ENCODE measurements around the gene RADX. TPM values are rescaled to one million over a fixed set of nuclear protein-coding genes. Genes with fewer than 3 reads are reported as not detected.

Gene RADX
- total RNA-seq, 4 donors from 2014 or later = 1.9 to 13.8 (median 4.6) TPM; not detected in 1

DNA sequence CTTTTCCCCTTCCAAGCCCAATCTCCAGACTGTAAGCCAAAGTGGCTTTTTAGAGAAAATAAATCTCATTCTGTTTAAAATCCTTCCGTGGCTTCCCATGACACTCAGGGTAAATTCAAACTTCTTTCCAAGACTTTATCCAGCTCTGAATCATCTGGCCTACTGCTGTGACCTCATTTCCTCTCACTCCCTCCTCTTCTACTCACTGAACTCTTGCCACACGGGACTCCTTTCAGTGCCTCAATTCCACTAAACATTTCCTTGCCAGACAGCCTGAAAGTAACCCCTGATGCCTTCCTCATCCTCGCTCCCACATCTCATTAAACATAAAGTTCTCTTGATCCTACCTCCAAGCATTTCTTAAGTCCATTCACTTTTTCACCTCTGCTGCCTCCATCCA lies 86.9 kb downstream of the RADX start:
- in situ Hi-C loops (cut with MboI; ENCODE audit: low pct_ligation_motif_present in 1 of 4, low pct_unique_long_range_greater_than_20kb in 1 of 4, low sequenced_read_pairs in 3 of 4) (no loop called here), intact Hi-C loops (cut with DNase I; ENCODE audit: low total_unique reads) (no loop called here)
- DNase-seq = no peak
- Histone ChIP-seq H3K27me3 (no peaks in the 10 kb centered on the region), H3K27ac (no peak overlapping the region), H3K9me3 (no peaks in the 10 kb centered on the region), H3K36me3 (no peaks in the 10 kb centered on the region), H3K4me1 (no peaks in the 10 kb centered on the region), H3K4me3 (no peak overlapping the region)
- 50 to 61% methylated on average over 1 to 3 of the region's 3 CpGs for WGBS, 2 donors (ENCODE audit: low coverage in 1 of 2)
- TF ChIP-seq POLR2A (IDR thresholded peaks at IDR 0.05) (no peak), EP300 (IDR thresholded peaks at IDR 0.05; ENCODE audit: low read depth) (no peak), CTCF (IDR thresholded peaks at IDR 0.05) (no peak), POLR2AphosphoS5 (IDR thresholded peaks at IDR 0.05) (no peak)

DNA sequence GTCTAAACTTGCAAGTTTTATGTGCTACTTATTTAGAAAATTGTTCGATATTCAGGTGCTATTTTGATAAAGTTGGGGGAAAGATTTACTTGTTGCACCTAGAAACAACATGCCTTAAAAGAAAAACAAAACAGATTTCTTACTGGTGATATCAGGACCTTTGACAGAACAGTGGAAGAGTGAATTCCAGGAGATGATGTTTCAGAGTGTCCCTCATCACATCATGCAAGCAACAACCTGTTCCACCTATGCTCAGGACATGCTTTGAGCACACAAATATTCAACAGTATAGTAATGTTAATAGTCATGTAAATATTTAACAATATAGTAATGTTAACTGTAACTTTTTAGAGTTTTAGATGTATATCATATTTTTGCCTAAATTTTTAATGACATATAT lies 90.9 kb downstream of the RADX start:
- Histone ChIP-seq H3K4me3 (no peak overlapping the region), H3K27ac (no peak overlapping the region), H3K36me3 (no peaks in the 10 kb centered on the region), H3K4me1 (no peaks in the 10 kb centered on the region), H3K27me3 (no peaks in the 10 kb centered on the region), H3K9me3 (no peaks in the 10 kb centered on the region)
- no peak for TF ChIP-seq POLR2AphosphoS5 (IDR thresholded peaks at IDR 0.05)
- TF ChIP-seq EP300 (IDR thresholded peaks at IDR 0.05; ENCODE audit: low read depth) = no peak
- no peak for TF ChIP-seq CTCF (IDR thresholded peaks at IDR 0.05)
- TF ChIP-seq POLR2A (IDR thresholded peaks at IDR 0.05) = no peak
- no peak for DNase-seq
- 79% methylated on average over 1 of the region's 1 CpG; no CpG with 5 or more reads in 1 of the 2 donors for WGBS, 2 donors (ENCODE audit: low coverage in 1 of 2)
- in situ Hi-C loops (cut with MboI; ENCODE audit: low pct_ligation_motif_present in 1 of 4, low pct_unique_long_range_greater_than_20kb in 1 of 4, low sequenced_read_pairs in 3 of 4) = no loop called here
- intact Hi-C loops (cut with DNase I; ENCODE audit: low total_unique reads) = no loop called here

GRCh38 chrX:106706466-106706865 lies 94.7 kb downstream of the RADX start:
- H3K9me3 ChIP-seq = no peaks in the 10 kb centered on the region
- H3K4me3 ChIP-seq = no peak overlapping the region
- in situ Hi-C loops (cut with MboI; ENCODE audit: low pct_ligation_motif_present in 1 of 4, low pct_unique_long_range_greater_than_20kb in 1 of 4, low sequenced_read_pairs in 3 of 4) = no loop called here
- no peak for DNase-seq
- TF ChIP-seq CTCF (IDR thresholded peaks at IDR 0.05) = no peak
- no peak for TF ChIP-seq POLR2AphosphoS5 (IDR thresholded peaks at IDR 0.05)
- no peak for TF ChIP-seq EP300 (IDR thresholded peaks at IDR 0.05; ENCODE audit: low read depth)
- TF ChIP-seq POLR2A (IDR thresholded peaks at IDR 0.05) = no peak
- WGBS, 2 donors (ENCODE audit: low coverage in 1 of 2) = 94% methylated on average over 3 of the region's 3 CpGs; no CpG with 5 or more reads in 1 of the 2 donors
- H3K4me1 ChIP-seq = no peaks in the 10 kb centered on the region
- H3K36me3 ChIP-seq = no peaks in the 10 kb centered on the region
- no peak overlapping the region for H3K27ac ChIP-seq
- no peaks in the 10 kb centered on the region for H3K27me3 ChIP-seq
- intact Hi-C loops (cut with DNase I; ENCODE audit: low total_unique reads) = no loop called here

- H3K4me1 ChIP-seq = no peaks in the 10 kb centered on the region
- in situ Hi-C loops (cut with MboI; ENCODE audit: low pct_ligation_motif_present in 1 of 4, low pct_unique_long_range_greater_than_20kb in 1 of 4, low sequenced_read_pairs in 3 of 4) = no loop called here
- no peaks in the 10 kb centered on the region for H3K27me3 ChIP-seq
- no peak overlapping the region for H3K4me3 ChIP-seq
- 50 to 59% methylated on average over 1 to 3 of the region's 3 CpGs for WGBS, 2 donors (ENCODE audit: low coverage in 1 of 2)
- no peak overlapping the region for H3K27ac ChIP-seq
- intact Hi-C loops (cut with DNase I; ENCODE audit: low total_unique reads) = no loop called here
- no peaks in the 10 kb centered on the region for H3K9me3 ChIP-seq
- DNase-seq = no peak
- H3K36me3 ChIP-seq = no peaks in the 10 kb centered on the region
- no peak for TF ChIP-seq CTCF (IDR thresholded peaks at IDR 0.05)
- no peak for TF ChIP-seq POLR2AphosphoS5 (IDR thresholded peaks at IDR 0.05)
These were observed 96.1 kb downstream of the RADX start for GRCh38 chrX:106707771-106708454.
